GM12878 (cell line): ENCODE results near the gene TRIM45. TPM values are rescaled to one million over a fixed set of nuclear protein-coding genes. Genes with fewer than 3 reads are reported as not detected.

ENCODE experiments used
- ATAC-seq: fragments of 200-7000 bp; cut with Tn5 transposase; 3 replicates; pipeline ENCODE4 v1.9.1; 2020; ENCODE audit warnings: mild to moderate bottlenecking, moderate library complexity
- BruUV-seq: library from RNA; stranded (reverse); fragments of 400-500 nt; replicated peaks from 2 replicates; lab custom pipeline; 2021; lab: Mats Ljungman, UMichigan
- CTCF ChIA-PET: fragments of 300-600 bp; sonication (Branson Sonifier 250); formaldehyde crosslinking; extraction: SDS; loops from one replicate; lab custom pipeline; 2021; ENCODE audit warnings: inconsistent platforms; lab: Yijun Ruan, JAX
- POLR2A ChIA-PET: fragments of 350-600 bp; formaldehyde crosslinking; extraction: SDS; loops from one replicate; lab custom pipeline; 2021; ENCODE audit warnings: inconsistent platforms; lab: Charles Lee
- RAD21 ChIA-PET: fragments of 300-600 bp; sonication (Branson Sonifier 250); formaldehyde crosslinking; loops from one replicate; lab custom pipeline; 2023; ENCODE audit warnings: antibody characterized with exemption; ENCODE audit not compliant: unreplicated experiment; lab: Charles Lee
- SMC1A ChIA-PET: fragments of 300-600 bp; sonication (Branson Sonifier 250); formaldehyde crosslinking; loops from one replicate; lab custom pipeline; 2023; ENCODE audit not compliant: unreplicated experiment, uncharacterized antibody; lab: Charles Lee
- DNase-seq: peaks from one replicate; pipeline ENCODE4 v3.0.0-alpha.2; 2011; ENCODE audit warnings: low read depth, low spot score
- FAIRE-seq: peaks from 3 replicates; lab custom pipeline; 2011; peaks lifted over from hg19 to GRCh38; lab: Jason Lieb, UNC
- H2AFZ ChIP-seq: 2 replicates; pipeline ENCODE4 v1.6.0; 2011; ENCODE audit warnings: low read depth, low read length, control low read depth; ENCODE audit not compliant: control insufficient read depth
- H3K27ac ChIP-seq: 2 replicates; pipeline ENCODE4 v1.5.1; 2011; ENCODE audit warnings: control low read depth; ENCODE audit not compliant: control insufficient read depth, insufficient read depth
- H3K27me3 ChIP-seq, 2 experiments: replicated peaks in 1 of 2; 2 replicates each; pipeline versions ENCODE4 v1.6.0 to v1.6.1; 2011; ENCODE audit warnings: low read length in 1 of 2; ENCODE audit not compliant: control insufficient read depth in 2 of 2, insufficient read depth in 2 of 2
- H3K36me3 ChIP-seq, 2 experiments: 2 replicates each; pipeline ENCODE4 v1.5.1; 2011; ENCODE audit warnings: low read length in 1 of 2; ENCODE audit not compliant: control insufficient read depth in 2 of 2, insufficient read depth in 2 of 2
- H3K4me1 ChIP-seq: 2 replicates; pipeline ENCODE4 v1.6.1; 2011; ENCODE audit warnings: mild to moderate bottlenecking, low read length, moderate library complexity, mixed read lengths; ENCODE audit not compliant: control insufficient read depth, insufficient read depth
- H3K4me2 ChIP-seq: 2 replicates; pipeline ENCODE4 v1.6.0; 2011; ENCODE audit warnings: control low read depth; ENCODE audit not compliant: control insufficient read depth, insufficient read depth
- H3K4me3 ChIP-seq: fragments of 200-600 bp; sonication (generic); 2 replicates; pipeline ENCODE4 v1.5.1; 2016
- H3K79me2 ChIP-seq: 2 replicates; pipeline ENCODE4 v1.6.0; 2011; ENCODE audit warnings: low read length; ENCODE audit not compliant: control insufficient read depth, insufficient read depth
- H3K9ac ChIP-seq: 2 replicates; pipeline ENCODE4 v1.8.0; 2011; ENCODE audit warnings: low read length, control low read depth, mixed read lengths; ENCODE audit not compliant: control insufficient read depth, insufficient read depth
- H3K9me3 ChIP-seq: replicated peaks from 3 replicates; pipeline ENCODE4 v1.5.1; 2011; ENCODE audit warnings: mild to moderate bottlenecking, low read length; ENCODE audit not compliant: control insufficient read depth, insufficient read depth
- H4K20me1 ChIP-seq: 2 replicates; pipeline ENCODE4 v1.6.0; 2011; ENCODE audit not compliant: control insufficient read depth, insufficient read depth
- ASH2L ChIP-seq: fragments of 300-600, 200-600 bp; sonication (generic); IDR thresholded peaks from 2 replicates; pipeline ENCODE4 v1.6.1; 2017; ENCODE audit warnings: low read depth, mild to moderate bottlenecking, borderline replicate concordance
- BMI1 ChIP-seq: fragments of 450-650 bp; IDR thresholded peaks from 2 replicates; pipeline ENCODE4 v1.6.1; 2016; ENCODE audit warnings: mild to moderate bottlenecking, moderate library complexity, borderline replicate concordance
- BRCA1 ChIP-seq: IDR thresholded peaks from 2 replicates; pipeline ENCODE4 v1.6.1; 2011; ENCODE audit warnings: low read depth, low read length, improper control_type of control experiment
- ETV6 ChIP-seq, 2 experiments: fragments of 450-650 bp in 1 of 2; IDR thresholded peaks in 1 of 2; conservative IDR thresholded peaks in 1 of 2; 2 replicates each; pipeline ENCODE4 v1.6.1; 2014; ENCODE audit warnings: antibody characterized with exemption in 1 of 2, borderline replicate concordance in 1 of 2, low read depth in 1 of 2, mild to moderate bottlenecking in 1 of 2, moderate library complexity in 1 of 2
- PAX8 ChIP-seq: fragments of 450-650 bp; IDR thresholded peaks from 2 replicates; pipeline ENCODE4 v1.6.1; 2017; ENCODE audit warnings: mild to moderate bottlenecking, moderate library complexity
- RBBP5 ChIP-seq: fragments of 200-600 bp; sonication (generic); conservative IDR thresholded peaks from 2 replicates; pipeline ENCODE4 v1.6.1; 2016
- SMAD1 ChIP-seq: fragments of 450-650 bp; IDR thresholded peaks from 2 replicates; pipeline ENCODE4 v1.6.1; 2018; ENCODE audit warnings: mild to moderate bottlenecking, low read depth; ENCODE audit not compliant: partially characterized antibody
- TCF7 ChIP-seq: IDR thresholded peaks from 2 replicates; pipeline ENCODE4 v1.6.1; 2014; ENCODE audit warnings: antibody characterized with exemption, borderline replicate concordance
- WGBS: methylation state at CpG from one replicate; pipeline ENCODE4 v1.1.6; 2016; ENCODE audit warnings: low lambda C conversion rate; ENCODE audit not compliant: insufficient replicate concordance, insufficient coverage; ENCODE audit errors: missing lambda C conversion rate; 5-methylcytosine and 5-hydroxymethylcytosine counted together
- in situ Hi-C: fragments of 300-500 bp; cut with MboI; formaldehyde crosslinking; loops from 9 replicates; pipeline ENCODE4 v1.14.3; 2018; ENCODE audit warnings: mixed read lengths
- intact Hi-C: fragments of 100-400 bp; cut with micrococcal nuclease; formaldehyde crosslinking; loops from one replicate; pipeline ENCODE4 v1.14.2; 2022; ENCODE audit not compliant: unreplicated experiment
- polyA plus RNA-seq, 11 experiments: library from polyadenylated mRNA; depleted of rRNA in 4 of 11; unstranded in 6 of 11; stranded (reverse) in 5 of 11; fragments of >200 nt; fragmentation: Nextera tagmentation in 4 of 11; fragmentation: Illumina TruSeq in 1 of 11; extraction: Ambion mirVana in 4 of 11; extraction: Trizol in 1 of 11; gene quantifications; 1 replicate in 1 of 11; 2 replicates in 10 of 11; pipeline versions ENCODE4 v1.2.1 to v1.2.3, GENCODE V29; 2011 to 2016; ENCODE audit warnings: inconsistent platforms in 2 of 11, missing spikeins in 2 of 11, low read depth in 1 of 11
- total RNA-seq, 4 experiments: library from RNA; depleted of rRNA in 3 of 4; stranded (reverse); fragments of >200 nt in 3 of 4; fragmentation: Illumina TruSeq in 1 of 4; extraction: Trizol in 1 of 4; gene quantifications; 2 replicates each; pipeline versions ENCODE4 v1.2.1 to v1.2.3, GENCODE V29; 2013 to 2021
- TF ChIP-seq, protein P1 (sequence below): fragments of 450-650 bp; IDR thresholded peaks from 2 replicates; pipeline ENCODE4 v1.6.1; 2016; ENCODE audit warnings: mild to moderate bottlenecking
- TF ChIP-seq, protein P2 (sequence below): IDR thresholded peaks from 2 replicates; pipeline ENCODE4 v1.6.1; 2012; ENCODE audit warnings: low read depth, low read length, improper control_type of control experiment
- TF ChIP-seq, protein P3 (sequence below): IDR thresholded peaks from 2 replicates; pipeline ENCODE4 v1.6.1; 2012; ENCODE audit warnings: low read depth, low read length, improper control_type of control experiment

TRIM45 gene
- total and polyA plus RNA-seq, 10 of the 15 experiments (the other 5 are each of a cell fraction or from before 2014, with no cell fraction given) = 0.31 to 0.86 (median 0.46) TPM

DNA sequence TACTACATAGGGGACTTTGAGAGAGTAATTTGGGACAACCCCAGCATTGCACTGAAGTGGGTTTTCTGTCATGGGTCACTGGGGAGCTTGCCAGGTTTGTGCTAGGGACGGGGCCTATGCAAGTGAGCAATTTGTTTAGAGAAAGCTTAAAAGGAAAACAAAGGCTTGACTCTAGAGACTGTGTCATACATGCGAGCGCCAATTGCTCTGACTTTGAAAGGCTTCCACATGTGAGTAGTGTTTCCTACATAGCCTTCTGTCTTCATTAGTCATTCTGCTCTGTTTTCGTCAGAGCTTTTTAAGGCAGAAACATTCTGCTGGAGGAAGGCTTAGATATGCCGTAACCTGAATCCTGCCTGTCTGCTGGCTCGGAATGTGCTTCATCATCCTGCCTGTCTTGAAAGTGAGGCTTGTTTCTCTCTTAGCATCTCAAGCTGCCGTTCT lies 28.4 kb downstream of the TRIM45 start:
- DNase-seq (no peak), FAIRE-seq (no peak), ATAC-seq (no peak; the same call in 2 of the 3 replicates)
- no peak overlapping the region for H3K4me3 ChIP-seq
- no peaks in the 10 kb centered on the region for H3K4me1 ChIP-seq
- POLR2A ChIA-PET = interaction anchor here (1.6 kb wide), 1 partner anchor 14 kb away, joined by 4 read pairs; no protein-coding TSS in a partner anchor
- CTCF ChIA-PET = interaction anchor here (1.5 to 5.1 kb wide), 4 partner anchors 21 to 192 kb away, joined by 3 to 44 read pairs (median 9); no protein-coding TSS in a partner anchor
- no peaks in the 10 kb centered on the region for H3K9me3 ChIP-seq
- H3K4me2 ChIP-seq = no peak overlapping the region
- TF ChIP-seq, protein P1, sequence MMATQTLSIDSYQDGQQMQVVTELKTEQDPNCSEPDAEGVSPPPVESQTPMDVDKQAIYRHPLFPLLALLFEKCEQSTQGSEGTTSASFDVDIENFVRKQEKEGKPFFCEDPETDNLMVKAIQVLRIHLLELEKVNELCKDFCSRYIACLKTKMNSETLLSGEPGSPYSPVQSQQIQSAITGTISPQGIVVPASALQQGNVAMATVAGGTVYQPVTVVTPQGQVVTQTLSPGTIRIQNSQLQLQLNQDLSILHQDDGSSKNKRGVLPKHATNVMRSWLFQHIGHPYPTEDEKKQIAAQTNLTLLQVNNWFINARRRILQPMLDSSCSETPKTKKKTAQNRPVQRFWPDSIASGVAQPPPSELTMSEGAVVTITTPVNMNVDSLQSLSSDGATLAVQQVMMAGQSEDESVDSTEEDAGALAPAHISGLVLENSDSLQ = no peak
- TF ChIP-seq, protein P2, sequence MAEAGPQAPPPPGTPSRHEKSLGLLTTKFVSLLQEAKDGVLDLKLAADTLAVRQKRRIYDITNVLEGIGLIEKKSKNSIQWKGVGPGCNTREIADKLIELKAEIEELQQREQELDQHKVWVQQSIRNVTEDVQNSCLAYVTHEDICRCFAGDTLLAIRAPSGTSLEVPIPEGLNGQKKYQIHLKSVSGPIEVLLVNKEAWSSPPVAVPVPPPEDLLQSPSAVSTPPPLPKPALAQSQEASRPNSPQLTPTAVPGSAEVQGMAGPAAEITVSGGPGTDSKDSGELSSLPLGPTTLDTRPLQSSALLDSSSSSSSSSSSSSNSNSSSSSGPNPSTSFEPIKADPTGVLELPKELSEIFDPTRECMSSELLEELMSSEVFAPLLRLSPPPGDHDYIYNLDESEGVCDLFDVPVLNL = no peak
- TF ChIP-seq ETV6 (conservative IDR thresholded peaks at IDR 0.05 in 1 of 2, IDR thresholded peaks at IDR 0.05 in 1 of 2; ENCODE audit: borderline replicate concordance in 1 of 2, low read depth in 1 of 2) (no peak), ASH2L (no peak), PAX8 (no peak), RBBP5 (no peak), BRCA1 (no peak), TCF7 (no peak), BMI1 (no peak), SMAD1 (no peak)
- TF ChIP-seq, protein P3, sequence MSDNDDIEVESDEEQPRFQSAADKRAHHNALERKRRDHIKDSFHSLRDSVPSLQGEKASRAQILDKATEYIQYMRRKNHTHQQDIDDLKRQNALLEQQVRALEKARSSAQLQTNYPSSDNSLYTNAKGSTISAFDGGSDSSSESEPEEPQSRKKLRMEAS = no peak
- RAD21 ChIA-PET = interaction anchor here (0.6 to 2.9 kb wide), 3 partner anchors 24 to 364 kb away, joined by 3 to 6 read pairs (median 3); no protein-coding TSS in a partner anchor
- H3K9ac ChIP-seq = no peak overlapping the region
- peaks cover 17 to 59% of the 10 kb centered on the region in 2 experiments for H3K36me3 ChIP-seq
- SMC1A ChIA-PET = interaction anchor here (0.7 to 2.2 kb wide), 8 partner anchors 12 to 299 kb away, joined by 3 to 9 read pairs (median 3); partner anchors contain the start of gene TTF2
- no peaks in the 10 kb centered on the region for H4K20me1 ChIP-seq
- no peak overlapping the region for H3K27ac ChIP-seq
- in situ Hi-C loops (no loop called here), intact Hi-C loops (no loop called here)
- no peaks in the 10 kb centered on the region for H3K27me3 ChIP-seq
- no TSS peak for BruUV-seq
- 29% methylated on average over 7 of the region's 7 CpGs for WGBS
- H2AFZ ChIP-seq = no peak overlapping the region
- H3K79me2 ChIP-seq = no peaks in the 10 kb centered on the region
